HepG2 (cell line): ENCODE measurements around the gene NOX4. TPM values are rescaled to one million over a fixed set of nuclear protein-coding genes. Genes with fewer than 3 reads are reported as not detected.

ENCODE experiments used
- ATAC-seq: fragments of 200-7000 bp; cut with Tn5 transposase; 3 replicates; pipeline ENCODE4 v1.9.1; 2020; ENCODE audit warnings: mild to moderate bottlenecking, moderate library complexity
- BruUV-seq: library from RNA; stranded (reverse); fragments of 400-500 nt; replicated peaks from 2 replicates; lab custom pipeline; 2021; lab: Mats Ljungman, UMichigan
- CTCF ChIA-PET: fragments of 300-600 bp; formaldehyde crosslinking; extraction: SDS; loops from one replicate; lab custom pipeline; 2021; ENCODE audit warnings: low total read pairs, inconsistent platforms, low intra/inter-chr PET ratio; lab: Yijun Ruan, JAX
- POLR2A ChIA-PET: fragments of 350-600 bp; sonication (Branson Sonifier 250); formaldehyde crosslinking; loops from one replicate; lab custom pipeline; 2020; ENCODE audit warnings: antibody characterized with exemption, inconsistent platforms; lab: Yijun Ruan, JAX
- DNase-seq: peaks from one replicate; pipeline ENCODE4 v3.0.0-alpha.2; 2015; ENCODE audit warnings: low spot score
- FAIRE-seq: peaks from 3 replicates; lab custom pipeline; 2011; peaks lifted over from hg19 to GRCh38; lab: Jason Lieb, UNC
- H2AFZ ChIP-seq: one replicate; pipeline ENCODE4 v1.6.1; 2011; ENCODE audit warnings: low read length, inconsistent platforms
- H3K27ac ChIP-seq: fragments of 300-600 bp; 3 replicates; pipeline ENCODE4 v1.8.0; 2011; ENCODE audit warnings: mixed run types, mild to moderate bottlenecking, mixed read lengths, low read length, inconsistent platforms; ENCODE audit not compliant: insufficient read depth; ENCODE audit errors: extremely low read length
- H3K27me3 ChIP-seq, 2 experiments: fragments of 200-600 bp in 1 of 2; 2 replicates in 1 of 2; 3 replicates in 1 of 2; pipeline versions ENCODE4 v1.6.0 to v1.8.0; 2011; ENCODE audit warnings: low read length in 2 of 2, mild to moderate bottlenecking in 2 of 2, moderate library complexity in 2 of 2, inconsistent platforms in 1 of 2; ENCODE audit not compliant: insufficient read depth in 2 of 2, control insufficient read depth in 1 of 2
- H3K36me3 ChIP-seq, 2 experiments: fragments of 200-600 bp in 1 of 2; replicated peaks in 1 of 2; 2 replicates in 1 of 2; 3 replicates in 1 of 2; pipeline versions ENCODE4 v1.5.1 to v1.8.0; 2011; ENCODE audit warnings: low read length in 2 of 2, inconsistent platforms in 1 of 2; ENCODE audit not compliant: insufficient read depth in 2 of 2, control insufficient read depth in 1 of 2
- H3K4me1 ChIP-seq: 2 replicates; pipeline ENCODE4 v1.5.1; 2012; ENCODE audit warnings: low read length, inconsistent platforms; ENCODE audit not compliant: insufficient read depth
- H3K4me2 ChIP-seq: 2 replicates; pipeline ENCODE4 v1.6.0; 2011; ENCODE audit warnings: low read depth, low read length, inconsistent platforms
- H3K4me3 ChIP-seq, 3 experiments: fragments of 200-600 bp in 1 of 3; sonication (generic), shearing (Covaris generic) in 1 of 3; replicated peaks in 1 of 3; 2 replicates each; pipeline ENCODE4 v1.5.1; 2011 to 2016; ENCODE audit warnings: low read length in 3 of 3, inconsistent platforms in 2 of 3, low read depth in 2 of 3, mild to moderate bottlenecking in 2 of 3, control low read depth in 1 of 3, mixed read lengths in 1 of 3; ENCODE audit not compliant: insufficient read depth in 1 of 3
- H3K79me2 ChIP-seq: one replicate; pipeline ENCODE4 v1.6.1; 2011; ENCODE audit warnings: low read length, inconsistent platforms; ENCODE audit not compliant: insufficient read depth
- H3K9ac ChIP-seq: 2 replicates; pipeline ENCODE4 v1.6.0; 2011; ENCODE audit warnings: mild to moderate bottlenecking, low read depth, low read length, inconsistent platforms; ENCODE audit not compliant: insufficient read depth
- H3K9me3 ChIP-seq: 2 replicates; pipeline ENCODE4 v1.5.1; 2012; ENCODE audit warnings: mild to moderate bottlenecking, low read length
- H4K20me1 ChIP-seq: 2 replicates; pipeline ENCODE4 v1.6.0; 2011; ENCODE audit warnings: inconsistent platforms, mild to moderate bottlenecking, low read length, moderate library complexity; ENCODE audit not compliant: insufficient read depth
- CCAR2 ChIP-seq: fragments of 200-400 bp; formaldehyde crosslinking; optimal IDR thresholded peaks from 2 replicates; pipeline ENCODE3; 2018; ENCODE audit warnings: low read depth, mild to moderate bottlenecking, low read length, moderate library complexity
- JUNB ChIP-seq: sonication (generic); formaldehyde crosslinking; IDR thresholded peaks from 2 replicates; pipeline ENCODE4 v1.8.0; 2022; ENCODE audit warnings: missing genetic modification reagents, mild to moderate bottlenecking, borderline replicate concordance
- MTF2 ChIP-seq: sonication (generic); formaldehyde crosslinking; IDR thresholded peaks from 2 replicates; pipeline ENCODE4 v1.5.0; 2020; ENCODE audit warnings: missing genetic modification reagents, borderline replicate concordance
- REXO4 ChIP-seq: sonication (generic); formaldehyde crosslinking; IDR thresholded peaks from 2 replicates; pipeline ENCODE4 v1.8.0; 2022; ENCODE audit warnings: missing genetic modification reagents, mild to moderate bottlenecking, borderline replicate concordance
- SNAI1 ChIP-seq: sonication (generic); formaldehyde crosslinking; IDR thresholded peaks from 2 replicates; pipeline ENCODE4 v1.5.0; 2020; ENCODE audit warnings: mild to moderate bottlenecking, missing genetic modification reagents, borderline replicate concordance
- TFDP1 ChIP-seq: IDR thresholded peaks from 2 replicates; pipeline ENCODE4 v1.6.1; 2016; ENCODE audit warnings: missing compliant biosample characterization, missing genetic modification reagents, borderline replicate concordance
- ZBTB3 ChIP-seq: sonication (generic); formaldehyde crosslinking; IDR thresholded peaks from 2 replicates; pipeline ENCODE4 v1.4.0; 2020; ENCODE audit warnings: low read depth, mild to moderate bottlenecking, moderate library complexity, missing genetic modification reagents, borderline replicate concordance
- ZNF143 ChIP-seq: sonication (generic); formaldehyde crosslinking; IDR thresholded peaks from 2 replicates; pipeline ENCODE4 v1.4.0; 2020; ENCODE audit warnings: missing genetic modification reagents
- ZNF430 ChIP-seq: sonication (generic); formaldehyde crosslinking; IDR thresholded peaks from 2 replicates; pipeline ENCODE4 v1.9.0; 2021; ENCODE audit warnings: mild to moderate bottlenecking, missing genetic modification reagents
- ZNF484 ChIP-seq: sonication (generic); formaldehyde crosslinking; IDR thresholded peaks from 2 replicates; pipeline ENCODE4 v1.5.1; 2020; ENCODE audit warnings: mild to moderate bottlenecking, low read depth, missing genetic modification reagents, borderline replicate concordance
- ZNF543 ChIP-seq: sonication (generic); formaldehyde crosslinking; IDR thresholded peaks from 2 replicates; pipeline ENCODE4 v1.4.0; 2020; ENCODE audit warnings: mild to moderate bottlenecking, missing genetic modification reagents
- ZNF563 ChIP-seq: sonication (generic); formaldehyde crosslinking; IDR thresholded peaks from 2 replicates; pipeline ENCODE4 v1.8.0; 2022; ENCODE audit warnings: mild to moderate bottlenecking, moderate library complexity, missing genetic modification reagents
- ZNF768 ChIP-seq: sonication (generic); formaldehyde crosslinking; IDR thresholded peaks from 2 replicates; pipeline ENCODE4 v1.4.0; 2020; ENCODE audit warnings: missing genetic modification reagents
- ZNF773 ChIP-seq: sonication (generic); formaldehyde crosslinking; IDR thresholded peaks from 2 replicates; pipeline ENCODE4 v1.4.0; 2020; ENCODE audit warnings: missing genetic modification reagents, borderline replicate concordance
- WGBS: methylation state at CpG from one replicate; pipeline ENCODE4 v1.1.6; 2017; ENCODE audit warnings: low lambda C conversion rate; 5-methylcytosine and 5-hydroxymethylcytosine counted together
- in situ Hi-C: cut with HindIII; loops from 2 replicates; pipeline ENCODE4 v1.10.0; 2017; ENCODE audit warnings: low pct_unique_long_range_greater_than_20kb; ENCODE audit not compliant: extremely low pct_ligation_motif_present
- intact Hi-C: fragments of 100-400 bp; cut with micrococcal nuclease; formaldehyde crosslinking; loops from one replicate; pipeline ENCODE4 v1.10.0; 2022; ENCODE audit not compliant: unreplicated experiment
- polyA plus RNA-seq, 8 experiments: library from polyadenylated mRNA; depleted of rRNA in 3 of 8; stranded (reverse) in 7 of 8; unstranded in 1 of 8; fragments of >200 nt; fragmentation: Illumina TruSeq in 4 of 8; extraction: Trizol in 4 of 8; gene quantifications; 2 replicates each; pipeline versions ENCODE4 v1.2.1 to v1.2.3, GENCODE V29; 2011 to 2016; ENCODE audit warnings: low read depth in 4 of 8, missing spikeins in 1 of 8, mixed read lengths in 1 of 8; ENCODE audit not compliant: insufficient read depth in 1 of 8
- total RNA-seq, 5 experiments: library from RNA; depleted of rRNA; stranded (reverse); fragments of >200 nt; fragmentation: Illumina TruSeq; extraction: Trizol; gene quantifications; 2 replicates each; pipeline ENCODE4 v1.2.3, GENCODE V29; 2016; ENCODE audit warnings: low read depth in 1 of 5
- TF ChIP-seq, protein P1 (sequence below): sonication (generic); formaldehyde crosslinking; IDR thresholded peaks from 2 replicates; pipeline ENCODE4 v1.4.0; 2020; ENCODE audit warnings: missing genetic modification reagents, borderline replicate concordance
- TF ChIP-seq, protein P2 (sequence below): sonication (generic); formaldehyde crosslinking; IDR thresholded peaks from 2 replicates; pipeline ENCODE4 v1.5.0; 2020; ENCODE audit warnings: mild to moderate bottlenecking, missing genetic modification reagents

The NOX4 gene
- total and polyA plus RNA-seq, 2 of the 13 experiments (the other 11 are each of a cell fraction or from before 2014, with no cell fraction given) = not detected

DNA sequence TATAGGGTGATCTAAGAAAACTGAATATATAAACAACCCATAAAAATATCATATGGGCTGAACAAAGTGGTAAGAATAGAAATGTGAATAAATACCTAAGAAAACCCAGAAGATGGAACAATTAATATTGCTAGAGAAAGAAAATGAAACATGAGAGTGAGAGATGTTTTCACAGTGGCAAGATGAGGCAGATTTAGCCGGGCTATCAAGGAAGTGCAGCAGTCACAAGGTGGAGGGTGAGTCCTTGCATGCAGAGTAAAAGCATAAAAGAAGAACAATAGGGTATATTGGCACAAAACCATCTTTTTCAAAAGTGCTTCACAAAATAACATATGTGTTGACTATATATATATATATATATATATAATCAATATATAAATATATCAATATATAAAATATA is 49.6 kb downstream of the NOX4 start (continued):
- TF ChIP-seq, protein P1, sequence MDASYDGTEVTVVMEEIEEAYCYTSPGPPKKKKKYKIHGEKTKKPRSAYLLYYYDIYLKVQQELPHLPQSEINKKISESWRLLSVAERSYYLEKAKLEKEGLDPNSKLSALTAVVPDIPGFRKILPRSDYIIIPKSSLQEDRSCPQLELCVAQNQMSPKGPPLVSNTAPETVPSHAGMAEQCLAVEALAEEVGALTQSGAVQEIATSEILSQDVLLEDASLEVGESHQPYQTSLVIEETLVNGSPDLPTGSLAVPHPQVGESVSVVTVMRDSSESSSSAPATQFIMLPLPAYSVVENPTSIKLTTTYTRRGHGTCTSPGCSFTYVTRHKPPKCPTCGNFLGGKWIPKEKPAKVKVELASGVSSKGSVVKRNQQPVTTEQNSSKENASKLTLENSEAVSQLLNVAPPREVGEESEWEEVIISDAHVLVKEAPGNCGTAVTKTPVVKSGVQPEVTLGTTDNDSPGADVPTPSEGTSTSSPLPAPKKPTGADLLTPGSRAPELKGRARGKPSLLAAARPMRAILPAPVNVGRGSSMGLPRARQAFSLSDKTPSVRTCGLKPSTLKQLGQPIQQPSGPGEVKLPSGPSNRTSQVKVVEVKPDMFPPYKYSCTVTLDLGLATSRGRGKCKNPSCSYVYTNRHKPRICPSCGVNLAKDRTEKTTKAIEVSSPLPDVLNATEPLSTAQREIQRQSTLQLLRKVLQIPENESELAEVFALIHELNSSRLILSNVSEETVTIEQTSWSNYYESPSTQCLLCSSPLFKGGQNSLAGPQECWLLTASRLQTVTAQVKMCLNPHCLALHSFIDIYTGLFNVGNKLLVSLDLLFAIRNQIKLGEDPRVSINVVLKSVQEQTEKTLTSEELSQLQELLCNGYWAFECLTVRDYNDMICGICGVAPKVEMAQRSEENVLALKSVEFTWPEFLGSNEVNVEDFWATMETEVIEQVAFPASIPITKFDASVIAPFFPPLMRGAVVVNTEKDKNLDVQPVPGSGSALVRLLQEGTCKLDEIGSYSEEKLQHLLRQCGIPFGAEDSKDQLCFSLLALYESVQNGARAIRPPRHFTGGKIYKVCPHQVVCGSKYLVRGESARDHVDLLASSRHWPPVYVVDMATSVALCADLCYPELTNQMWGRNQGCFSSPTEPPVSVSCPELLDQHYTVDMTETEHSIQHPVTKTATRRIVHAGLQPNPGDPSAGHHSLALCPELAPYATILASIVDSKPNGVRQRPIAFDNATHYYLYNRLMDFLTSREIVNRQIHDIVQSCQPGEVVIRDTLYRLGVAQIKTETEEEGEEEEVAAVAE (CRISPR knock-in tag) = no peak
- TF ChIP-seq REXO4 (CRISPR knock-in tag) = no peak
- no peak for TF ChIP-seq ZNF430 (CRISPR knock-in tag)
- no peak for TF ChIP-seq TFDP1

- BruUV-seq = no TSS peak
- ATAC-seq = no peak
- DNase-seq = no peak
- no peak for FAIRE-seq
- Histone ChIP-seq H3K9ac (no peak overlapping the region), H4K20me1 (no peaks in the 10 kb centered on the region), H3K4me1 (no peaks in the 10 kb centered on the region), H3K27me3 (no peaks in the 10 kb centered on the region), H3K4me3 (no peak overlapping the region), H3K79me2 (no peaks in the 10 kb centered on the region), H3K4me2 (no peak overlapping the region), H2AFZ (no peak overlapping the region), H3K9me3 (no peaks in the 10 kb centered on the region), H3K36me3 (no peaks in the 10 kb centered on the region), H3K27ac (no peak overlapping the region)
- intact Hi-C loops (no loop called here), in situ Hi-C loops (no loop called here)
- ChIA-PET CTCF (no interaction called here), POLR2A (no interaction called here)
- WGBS = 44% methylated on average over 1 of the region's 1 CpG
- TF ChIP-seq SNAI1 (CRISPR knock-in tag) (no peak), MTF2 (CRISPR knock-in tag) (no peak), ZNF563 (CRISPR knock-in tag) (no peak), ZNF143 (CRISPR knock-in tag) (no peak), JUNB (CRISPR knock-in tag) (no peak), ZNF543 (no peak), ZNF773 (no peak), ZNF768 (no peak), CCAR2 (no peak), ZBTB3 (CRISPR knock-in tag) (no peak), ZNF484 (CRISPR knock-in tag) (no peak)
- TF ChIP-seq, protein P2, sequence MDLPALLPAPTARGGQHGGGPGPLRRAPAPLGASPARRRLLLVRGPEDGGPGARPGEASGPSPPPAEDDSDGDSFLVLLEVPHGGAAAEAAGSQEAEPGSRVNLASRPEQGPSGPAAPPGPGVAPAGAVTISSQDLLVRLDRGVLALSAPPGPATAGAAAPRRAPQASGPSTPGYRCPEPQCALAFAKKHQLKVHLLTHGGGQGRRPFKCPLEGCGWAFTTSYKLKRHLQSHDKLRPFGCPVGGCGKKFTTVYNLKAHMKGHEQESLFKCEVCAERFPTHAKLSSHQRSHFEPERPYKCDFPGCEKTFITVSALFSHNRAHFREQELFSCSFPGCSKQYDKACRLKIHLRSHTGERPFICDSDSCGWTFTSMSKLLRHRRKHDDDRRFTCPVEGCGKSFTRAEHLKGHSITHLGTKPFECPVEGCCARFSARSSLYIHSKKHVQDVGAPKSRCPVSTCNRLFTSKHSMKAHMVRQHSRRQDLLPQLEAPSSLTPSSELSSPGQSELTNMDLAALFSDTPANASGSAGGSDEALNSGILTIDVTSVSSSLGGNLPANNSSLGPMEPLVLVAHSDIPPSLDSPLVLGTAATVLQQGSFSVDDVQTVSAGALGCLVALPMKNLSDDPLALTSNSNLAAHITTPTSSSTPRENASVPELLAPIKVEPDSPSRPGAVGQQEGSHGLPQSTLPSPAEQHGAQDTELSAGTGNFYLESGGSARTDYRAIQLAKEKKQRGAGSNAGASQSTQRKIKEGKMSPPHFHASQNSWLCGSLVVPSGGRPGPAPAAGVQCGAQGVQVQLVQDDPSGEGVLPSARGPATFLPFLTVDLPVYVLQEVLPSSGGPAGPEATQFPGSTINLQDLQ (CRISPR knock-in tag) = no peak
These were observed 53.9 kb downstream of the NOX4 start for GRCh38 chr11:89437317-89437716.
